Tibial nerve (tissue), 4 donors: ENCODE data around the gene PAPPA. TPM values are rescaled to one million over a fixed set of nuclear protein-coding genes. Genes with fewer than 3 reads are reported as not detected.

ENCODE experiments used
- DNase-seq, 2 donors: peaks; one replicate each; pipeline ENCODE4 v3.0.0-alpha.2; 2019; ENCODE audit warnings: low spot score in 2 of 2
- H3K27ac ChIP-seq, 4 donors: fragments of 200-600 bp; sonication (generic) in 3 of 4; one replicate each; pipeline ENCODE4 v1.5.1; 2017 to 2019; ENCODE audit warnings: mild to moderate bottlenecking in 1 of 4
- H3K27me3 ChIP-seq, 2 donors: fragments of 200-600 bp; sonication (generic) in 1 of 2; one replicate each; pipeline versions ENCODE4 v1.5.1 to v1.6.0; 2017 to 2019
- H3K36me3 ChIP-seq, 3 donors: fragments of 200-600 bp; sonication (generic); one replicate each; pipeline ENCODE4 v1.5.1; 2018 to 2019
- H3K4me1 ChIP-seq, 4 donors: fragments of 200-600 bp; sonication (generic) in 3 of 4; one replicate each; pipeline ENCODE4 v1.5.1; 2017 to 2019
- H3K4me3 ChIP-seq, 4 donors: fragments of 200-600 bp; sonication (generic) in 3 of 4; one replicate each; pipeline ENCODE4 v1.5.1; 2017 to 2019; ENCODE audit warnings: mild to moderate bottlenecking in 1 of 4, moderate library complexity in 1 of 4
- H3K9me3 ChIP-seq, 4 donors: fragments of 200-600 bp; sonication (generic) in 3 of 4; one replicate each; pipeline ENCODE4 v1.5.1; 2017 to 2019
- EP300 ChIP-seq, 2 donors: sonication (generic); formaldehyde crosslinking; IDR thresholded peaks; one replicate each; pipeline ENCODE4 v1.6.1; 2017; ENCODE audit warnings: antibody characterized with exemption in 2 of 2, mild to moderate bottlenecking in 1 of 2
- POLR2A ChIP-seq, 2 donors: fragments of 450-650 bp; IDR thresholded peaks; one replicate each; pipeline ENCODE4 v1.6.1; 2017; ENCODE audit warnings: antibody characterized with exemption in 2 of 2, mild to moderate bottlenecking in 2 of 2, moderate library complexity in 2 of 2
- WGBS, 2 donors: methylation state at CpG; one replicate each; pipeline ENCODE4 v1.1.5; 2018; 5-methylcytosine and 5-hydroxymethylcytosine counted together
- total RNA-seq, 4 donors: library from RNA; depleted of rRNA; stranded (reverse); fragments of >200 nt; gene quantifications; one replicate each; pipeline ENCODE4 v1.1.0, GENCODE V29; 2016
- TF ChIP-seq, protein P1 (sequence below), 5 experiments: fragments of 200-600 bp in 3 of 5; fragments of 450-650 bp in 2 of 5; sonication (generic) in 3 of 5; IDR thresholded peaks; one replicate each; pipeline ENCODE4 v1.5.1; 2016 to 2019; ENCODE audit warnings: antibody characterized with exemption in 5 of 5, mild to moderate bottlenecking in 3 of 5, moderate library complexity in 2 of 5

PAPPA gene
- total RNA-seq, 4 donors from 2014 or later: 1.0 to 8.1 (median 4.0) TPM

DNA sequence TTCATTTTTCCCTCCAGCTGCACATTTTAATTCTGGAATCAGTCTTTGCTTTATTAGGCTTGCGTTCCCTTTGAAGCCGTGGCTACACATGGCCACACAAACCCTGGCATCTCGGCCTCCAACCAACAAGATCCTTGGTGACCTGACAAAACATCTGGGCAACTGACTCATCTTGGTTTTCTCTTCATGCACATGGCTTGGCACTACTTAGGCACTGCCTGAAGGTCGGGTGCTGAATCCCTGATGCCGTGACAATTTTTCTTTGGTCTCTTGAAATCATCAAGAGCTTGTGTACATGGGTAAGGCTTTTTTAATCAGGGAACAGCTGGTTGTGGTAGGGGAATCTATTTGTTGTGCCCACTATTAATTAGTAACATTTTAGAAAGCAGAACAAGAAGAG lies 16.0 kb upstream of the PAPPA start:
- no peaks in the 10 kb centered on the region for H3K4me1 ChIP-seq
- no peaks in the 10 kb centered on the region for H3K9me3 ChIP-seq
- WGBS, 2 donors: 86 to 88% methylated on average over 5 of the region's 5 CpGs
- no peaks in the 10 kb centered on the region for H3K36me3 ChIP-seq
- H3K4me3 ChIP-seq: no peak overlapping the region
- H3K27me3 ChIP-seq: no peaks in the 10 kb centered on the region
- TF ChIP-seq EP300 (IDR thresholded peaks at IDR 0.05) (no peak), POLR2A (IDR thresholded peaks at IDR 0.05) (no peak)
- TF ChIP-seq, protein P1, sequence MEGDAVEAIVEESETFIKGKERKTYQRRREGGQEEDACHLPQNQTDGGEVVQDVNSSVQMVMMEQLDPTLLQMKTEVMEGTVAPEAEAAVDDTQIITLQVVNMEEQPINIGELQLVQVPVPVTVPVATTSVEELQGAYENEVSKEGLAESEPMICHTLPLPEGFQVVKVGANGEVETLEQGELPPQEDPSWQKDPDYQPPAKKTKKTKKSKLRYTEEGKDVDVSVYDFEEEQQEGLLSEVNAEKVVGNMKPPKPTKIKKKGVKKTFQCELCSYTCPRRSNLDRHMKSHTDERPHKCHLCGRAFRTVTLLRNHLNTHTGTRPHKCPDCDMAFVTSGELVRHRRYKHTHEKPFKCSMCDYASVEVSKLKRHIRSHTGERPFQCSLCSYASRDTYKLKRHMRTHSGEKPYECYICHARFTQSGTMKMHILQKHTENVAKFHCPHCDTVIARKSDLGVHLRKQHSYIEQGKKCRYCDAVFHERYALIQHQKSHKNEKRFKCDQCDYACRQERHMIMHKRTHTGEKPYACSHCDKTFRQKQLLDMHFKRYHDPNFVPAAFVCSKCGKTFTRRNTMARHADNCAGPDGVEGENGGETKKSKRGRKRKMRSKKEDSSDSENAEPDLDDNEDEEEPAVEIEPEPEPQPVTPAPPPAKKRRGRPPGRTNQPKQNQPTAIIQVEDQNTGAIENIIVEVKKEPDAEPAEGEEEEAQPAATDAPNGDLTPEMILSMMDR (IDR thresholded peaks at IDR 0.05): no peak
- no peak overlapping the region for H3K27ac ChIP-seq
- DNase-seq: no peak

DNA sequence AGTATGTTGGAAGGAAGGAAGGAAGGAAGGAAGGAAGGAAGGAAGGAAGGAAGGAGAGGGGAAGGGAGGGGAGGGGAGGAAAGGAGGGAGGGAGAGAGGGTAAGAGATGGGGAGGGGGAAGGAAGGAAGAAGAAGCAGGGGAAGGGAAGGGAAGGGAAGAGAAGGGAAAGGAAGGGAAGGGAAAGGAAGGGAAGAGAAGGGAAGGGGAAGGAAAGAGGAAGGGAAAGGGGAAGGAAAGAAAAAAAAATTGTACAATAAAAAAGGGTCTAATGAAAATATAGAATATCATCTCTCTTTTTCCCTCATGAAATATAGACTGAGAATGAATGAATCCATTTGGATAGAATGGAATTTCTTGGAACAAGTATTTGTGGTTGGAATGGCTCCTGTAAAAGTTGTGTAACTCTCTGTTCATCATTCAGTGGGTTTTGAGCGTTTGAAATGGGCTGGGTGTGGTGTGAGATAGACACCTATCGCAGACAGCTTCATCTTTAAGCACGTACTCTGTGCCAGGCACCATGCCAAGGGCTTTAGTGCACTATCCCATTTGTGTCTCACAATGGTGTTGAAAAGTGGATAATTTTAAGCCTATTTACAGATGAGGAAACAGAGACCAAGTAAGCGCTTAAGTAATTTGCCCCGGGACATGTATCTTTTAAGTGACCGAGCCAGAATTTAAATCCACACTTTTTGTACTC lies 11.6 kb upstream of the PAPPA start:
- Histone ChIP-seq H3K27ac (no peak overlapping the region), H3K9me3 (no peaks in the 10 kb centered on the region), H3K4me3 (no peak overlapping the region), H3K4me1 (no peaks in the 10 kb centered on the region), H3K36me3 (no peaks in the 10 kb centered on the region), H3K27me3 (no peaks in the 10 kb centered on the region)
- WGBS, 2 donors: 77 to 87% methylated on average over 6 of the region's 6 CpGs
- no peak for TF ChIP-seq POLR2A (IDR thresholded peaks at IDR 0.05)
- TF ChIP-seq, protein P1 (IDR thresholded peaks at IDR 0.05): no peak
- no peak for TF ChIP-seq EP300 (IDR thresholded peaks at IDR 0.05)
- DNase-seq: no peak

DNA sequence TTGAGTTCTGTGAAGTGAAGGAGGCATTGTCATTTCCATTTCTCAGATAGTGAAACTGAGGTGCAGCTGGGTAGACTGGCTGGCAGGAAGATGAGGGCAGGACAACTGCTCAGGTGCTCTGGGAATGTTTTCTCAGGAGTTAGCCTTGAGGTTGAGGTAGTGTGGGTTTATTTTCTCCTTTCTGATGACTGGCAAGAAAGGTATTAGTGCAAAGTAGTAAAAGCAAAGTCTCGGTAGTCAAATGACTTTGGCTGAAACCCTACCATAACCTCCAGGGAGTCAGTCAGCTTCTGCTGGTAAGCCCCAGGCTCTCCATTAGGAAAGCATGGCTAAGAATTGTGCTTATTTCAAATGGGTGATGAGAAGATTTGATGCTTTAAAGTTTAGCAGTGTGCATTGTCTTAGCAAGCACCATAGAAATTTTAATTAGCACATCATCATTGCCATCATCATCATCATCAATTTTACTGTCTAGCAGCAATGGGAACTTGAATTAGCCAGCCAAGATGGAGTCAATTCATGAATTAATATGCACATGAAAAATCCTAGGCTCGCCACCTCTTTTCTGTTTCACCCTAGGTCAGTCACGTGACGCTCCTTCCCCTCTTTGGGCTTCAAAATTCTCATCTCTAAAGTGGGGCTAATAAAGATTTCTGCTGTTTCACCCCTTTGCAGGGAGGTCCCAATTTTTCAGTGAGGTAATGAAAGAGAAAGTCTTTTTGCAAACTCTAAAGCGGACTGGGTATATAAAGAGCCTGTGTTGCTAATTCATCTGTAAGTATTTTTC lies 10.7 kb upstream of the PAPPA start:
- no peaks in the 10 kb centered on the region for H3K27me3 ChIP-seq
- H3K9me3 ChIP-seq: no peaks in the 10 kb centered on the region
- H3K36me3 ChIP-seq: no peaks in the 10 kb centered on the region
- no peak for DNase-seq
- no peaks in the 10 kb centered on the region for H3K4me1 ChIP-seq
- WGBS, 2 donors: 76 to 85% methylated on average over 5 of the region's 5 CpGs
- H3K4me3 ChIP-seq: no peak overlapping the region
- no peak overlapping the region for H3K27ac ChIP-seq
- TF ChIP-seq POLR2A (IDR thresholded peaks at IDR 0.05): no peak
- TF ChIP-seq, protein P1 (IDR thresholded peaks at IDR 0.05): no peak
- no peak for TF ChIP-seq EP300 (IDR thresholded peaks at IDR 0.05)

DNA sequence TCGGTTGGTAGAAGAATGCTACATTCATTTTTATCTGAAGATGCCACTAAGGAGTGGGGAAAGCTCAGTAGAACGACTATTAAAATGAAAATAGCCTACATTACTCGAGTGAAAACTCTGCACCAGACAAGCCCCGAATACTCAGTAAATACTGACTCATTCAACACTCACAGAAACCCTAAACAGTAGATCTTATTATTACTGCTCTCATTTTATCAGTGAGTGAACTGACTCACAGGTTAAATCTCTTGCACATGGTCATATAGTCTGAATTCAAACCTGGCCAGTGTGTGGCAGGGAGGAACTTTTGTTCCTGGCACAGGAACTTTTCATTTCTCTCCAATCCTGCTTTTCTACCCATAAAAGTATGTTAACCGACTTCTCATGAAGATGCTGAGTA lies 9.6 kb upstream of the PAPPA start:
- Histone ChIP-seq H3K27me3 (no peaks in the 10 kb centered on the region), H3K9me3 (no peaks in the 10 kb centered on the region), H3K4me1 (no peaks in the 10 kb centered on the region), H3K36me3 (no peaks in the 10 kb centered on the region), H3K27ac (no peak overlapping the region), H3K4me3 (no peak overlapping the region)
- TF ChIP-seq EP300 (IDR thresholded peaks at IDR 0.05) (no peak), POLR2A (IDR thresholded peaks at IDR 0.05) (no peak)
- TF ChIP-seq, protein P1 (IDR thresholded peaks at IDR 0.05): no peak
- DNase-seq: no peak
- WGBS, 2 donors: 65 to 78% methylated on average over 5 of the region's 5 CpGs

DNA sequence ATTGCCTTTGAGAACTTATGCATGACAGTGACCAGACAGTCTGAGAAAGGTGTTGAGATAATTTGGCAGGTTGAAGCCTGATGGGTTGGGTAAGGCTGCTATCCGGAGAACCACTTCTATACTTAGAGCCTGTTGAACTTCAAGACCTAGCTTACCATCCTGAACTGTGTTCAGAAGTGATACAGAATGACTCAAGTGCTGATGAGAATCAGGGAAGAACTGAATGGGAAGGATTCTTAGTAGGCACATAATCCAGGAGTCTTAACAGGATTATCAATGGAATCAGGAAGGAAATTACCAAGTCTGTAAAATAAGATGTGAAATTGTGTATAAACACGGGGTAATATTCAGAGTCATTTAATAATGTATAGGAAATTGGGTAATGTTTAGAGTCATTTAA lies 9.0 kb upstream of the PAPPA start:
- DNase-seq: no peak

More for the DNA sequence above, 9.0 kb upstream of the PAPPA start:
- no peaks in the 10 kb centered on the region for H3K36me3 ChIP-seq
- H3K27ac ChIP-seq: no peak overlapping the region
- H3K27me3 ChIP-seq: no peaks in the 10 kb centered on the region
- H3K4me1 ChIP-seq: no peaks in the 10 kb centered on the region
- no peak for TF ChIP-seq POLR2A (IDR thresholded peaks at IDR 0.05)
- TF ChIP-seq EP300 (IDR thresholded peaks at IDR 0.05): no peak
- 86 to 88% methylated on average over 2 of the region's 2 CpGs for WGBS, 2 donors
- H3K9me3 ChIP-seq: no peaks in the 10 kb centered on the region
- H3K4me3 ChIP-seq: no peak overlapping the region
